ENCODE results near the gene NOS2. TPM values are rescaled to one million over a fixed set of nuclear protein-coding genes. Genes with fewer than 3 reads are reported as not detected.

NOS2 gene
- polyA plus RNA-seq, 1 donor from 2014 or later = 0.53 TPM

- Histone ChIP-seq H3K9ac (ENCODE audit: low read length) (no peak overlapping the region), H3K4me2 (ENCODE audit: low read length) (no peak overlapping the region), H3K27me3 (ENCODE audit: insufficient read depth, low read depth, low read length) (no peaks in the 10 kb centered on the region), H4K20me1 (ENCODE audit: insufficient read depth) (no peaks in the 10 kb centered on the region), H2AFZ (ENCODE audit: low read depth, low read length) (no peak overlapping the region), H3K27ac (ENCODE audit: low read length) (no peak overlapping the region), H3K4me3 (ENCODE audit: low read length) (no peak overlapping the region), H3K79me2 (replicated peaks; ENCODE audit: insufficient read depth, low read length) (no peaks in the 10 kb centered on the region), H3K36me3 (ENCODE audit: insufficient read depth, low read length) (no peaks in the 10 kb centered on the region), H3K9me2 (ENCODE audit: insufficient read depth, low read length) (no peaks in the 10 kb centered on the region), H3K9me3 (ENCODE audit: low read length) (no peaks in the 10 kb centered on the region), H3F3A (ENCODE audit: insufficient read depth, low read length, poor library complexity, severe bottlenecking) (no peaks in the 10 kb centered on the region)
- TF ChIP-seq RAD21 (conservative IDR thresholded peaks at IDR 0.05) (no peak), EP300 (conservative IDR thresholded peaks at IDR 0.05; ENCODE audit: poor library complexity, severe bottlenecking) (no peak), CTCF (IDR thresholded peaks at IDR 0.05; ENCODE audit: poor library complexity, severe bottlenecking) (no peak), EZH2 (IDR thresholded peaks at IDR 0.05; ENCODE audit: borderline replicate concordance, insufficient read depth, low read length, poor library complexity, severe bottlenecking) (no peak), TAF1 (IDR thresholded peaks at IDR 0.05; ENCODE audit: low read depth) (no peak), MXI1 (conservative IDR thresholded peaks at IDR 0.05; ENCODE audit: poor library complexity, severe bottlenecking) (no peak), REST (IDR thresholded peaks at IDR 0.05; ENCODE audit: borderline replicate concordance) (no peak), POLR2AphosphoS5 (IDR thresholded peaks at IDR 0.05) (no peak), SMC3 (conservative IDR thresholded peaks at IDR 0.05; ENCODE audit: poor library complexity) (no peak)
Observed at GRCh38 chr17:27771586-27771985, 28.7 kb downstream of the NOS2 start.

- Histone ChIP-seq H3K9me2 (ENCODE audit: insufficient read depth, low read length) (no peaks in the 10 kb centered on the region), H3K27ac (ENCODE audit: low read length) (no peak overlapping the region), H3K27me3 (ENCODE audit: insufficient read depth, low read depth, low read length) (no peaks in the 10 kb centered on the region), H3K36me3 (ENCODE audit: insufficient read depth, low read length) (no peaks in the 10 kb centered on the region), H3K9ac (ENCODE audit: low read length) (no peak overlapping the region), H3F3A (ENCODE audit: insufficient read depth, low read length, poor library complexity, severe bottlenecking) (no peaks in the 10 kb centered on the region), H3K9me3 (ENCODE audit: low read length) (no peaks in the 10 kb centered on the region), H4K20me1 (ENCODE audit: insufficient read depth) (no peaks in the 10 kb centered on the region), H3K4me2 (ENCODE audit: low read length) (no peak overlapping the region), H3K79me2 (replicated peaks; ENCODE audit: insufficient read depth, low read length) (no peaks in the 10 kb centered on the region), H2AFZ (ENCODE audit: low read depth, low read length) (no peak overlapping the region), H3K4me3 (ENCODE audit: low read length) (no peak overlapping the region)
- no peak for TF ChIP-seq REST (IDR thresholded peaks at IDR 0.05; ENCODE audit: borderline replicate concordance)
- no peak for TF ChIP-seq EZH2 (IDR thresholded peaks at IDR 0.05; ENCODE audit: borderline replicate concordance, insufficient read depth, low read length, poor library complexity, severe bottlenecking)
- no peak for TF ChIP-seq TAF1 (IDR thresholded peaks at IDR 0.05; ENCODE audit: low read depth)
- no peak for TF ChIP-seq EP300 (conservative IDR thresholded peaks at IDR 0.05; ENCODE audit: poor library complexity, severe bottlenecking)
- TF ChIP-seq RAD21 (conservative IDR thresholded peaks at IDR 0.05) = no peak
- TF ChIP-seq CTCF (IDR thresholded peaks at IDR 0.05; ENCODE audit: poor library complexity, severe bottlenecking) = no peak
- TF ChIP-seq SMC3 (conservative IDR thresholded peaks at IDR 0.05; ENCODE audit: poor library complexity) = no peak
- no peak for TF ChIP-seq POLR2AphosphoS5 (IDR thresholded peaks at IDR 0.05)
- no peak for TF ChIP-seq MXI1 (conservative IDR thresholded peaks at IDR 0.05; ENCODE audit: poor library complexity, severe bottlenecking)
Observed at GRCh38 chr17:27770877-27771276, 29.5 kb downstream of the NOS2 start.

All from neural cell (in vitro differentiated cells).